HAP-1 (cell line): ENCODE data around the gene VAT1L.
"Not testable (repeated sequence)": the region's sequence is repeated elsewhere in the genome, so short reads cannot be mapped to it uniquely, and the experiment has no call there.

Source experiments
- DNase-seq, 2 experiments: peaks; one replicate each; pipeline ENCODE4 v3.0.0-alpha.2; 2016 to 2020; ENCODE audit warnings: low spot score in 2 of 2
- H3K27me3 ChIP-seq: fragments of 250-450 bp; sonication (Bioruptor Pico); 2 replicates; pipeline ENCODE4 v1.5.1; 2020; ENCODE audit warnings: low read depth, mild to moderate bottlenecking, moderate library complexity
- H3K36me3 ChIP-seq: fragments of 250-450 bp; sonication (Bioruptor Pico); replicated peaks from 2 replicates; pipeline ENCODE4 v1.5.1; 2020; ENCODE audit warnings: mild to moderate bottlenecking
- H3K4me1 ChIP-seq: fragments of 250-450 bp; sonication (Bioruptor Pico); 2 replicates; pipeline ENCODE4 v1.5.1; 2020; ENCODE audit warnings: mild to moderate bottlenecking
- H3K4me3 ChIP-seq: fragments of 250-450 bp; sonication (Bioruptor Pico); 2 replicates; pipeline ENCODE4 v1.5.1; 2020; ENCODE audit warnings: mild to moderate bottlenecking, moderate library complexity
- H3K9me3 ChIP-seq: fragments of 250-450 bp; sonication (Bioruptor Pico); 2 replicates; pipeline ENCODE4 v1.5.1; 2020; ENCODE audit warnings: mild to moderate bottlenecking, moderate library complexity
- in situ Hi-C: fragments of 300-500 bp; cut with MboI; formaldehyde crosslinking; loops from 3 replicates; pipeline ENCODE4 v1.14.3; 2020; ENCODE audit warnings: low sequenced_read_pairs, inconsistent platforms, mixed read lengths

VAT1L gene

DNA sequence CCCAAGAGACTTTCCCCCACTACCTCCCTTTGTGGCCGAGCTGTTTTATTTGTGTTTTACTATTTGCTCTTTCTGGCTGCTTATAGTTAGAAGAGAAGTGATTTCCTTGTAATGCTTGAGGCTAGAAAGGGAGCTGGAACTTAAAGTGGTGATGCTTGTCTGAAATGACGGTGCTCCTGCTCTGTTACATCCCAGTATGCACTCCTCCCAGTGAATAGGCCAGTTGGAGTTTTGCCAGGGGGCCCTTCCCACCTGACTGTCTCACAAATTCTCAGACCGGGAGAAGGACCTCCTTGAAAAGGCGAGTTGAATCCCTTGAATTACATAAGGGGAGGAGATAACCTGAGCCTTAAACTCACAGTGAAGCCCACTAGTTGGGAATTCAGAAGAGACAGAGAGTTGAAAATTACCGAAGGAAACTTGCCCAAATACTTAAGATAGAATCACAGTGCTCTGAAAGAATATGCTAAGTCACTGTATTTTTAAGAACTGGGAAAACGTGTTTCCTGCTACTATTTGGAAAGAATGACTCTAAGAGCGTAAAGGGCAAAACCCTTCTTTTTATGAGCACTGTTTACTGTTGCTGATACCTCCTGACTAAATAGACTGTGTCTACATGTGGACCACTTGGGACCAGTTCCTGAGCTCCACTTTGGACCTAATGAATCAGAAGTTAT, 149.2 kb downstream of the VAT1L start:
- Histone ChIP-seq H3K36me3 (no peaks in the 10 kb centered on the region), H3K4me1 (no peaks in the 10 kb centered on the region), H3K4me3 (no peak overlapping the region), H3K9me3 (no peaks in the 10 kb centered on the region), H3K27me3 (no peaks in the 10 kb centered on the region)
- no peak for DNase-seq
- in situ Hi-C loops = no loop called here

GRCh38 chr16:77938913-77939312, 150.5 kb downstream of the VAT1L start:
- no peaks in the 10 kb centered on the region for H3K27me3 ChIP-seq
- no peaks in the 10 kb centered on the region for H3K4me1 ChIP-seq
- in situ Hi-C loops = no loop called here
- H3K9me3 ChIP-seq = no peaks in the 10 kb centered on the region
- no peak for DNase-seq
- H3K4me3 ChIP-seq = no peak overlapping the region
- no peaks in the 10 kb centered on the region for H3K36me3 ChIP-seq

GRCh38 chr16:77939968-77940367, 151.6 kb downstream of the VAT1L start:
- Histone ChIP-seq H3K27me3 (no peaks in the 10 kb centered on the region), H3K4me1 (no peaks in the 10 kb centered on the region), H3K9me3 (no peaks in the 10 kb centered on the region), H3K36me3 (no peaks in the 10 kb centered on the region), H3K4me3 (no peak overlapping the region)
- DNase-seq = no peak
- in situ Hi-C loops = no loop called here

- Histone ChIP-seq H3K4me3 (no peak overlapping the region), H3K4me1 (no peaks in the 10 kb centered on the region), H3K36me3 (no peaks in the 10 kb centered on the region), H3K9me3 (no peaks in the 10 kb centered on the region), H3K27me3 (no peaks in the 10 kb centered on the region)
- in situ Hi-C loops = no loop called here
- no peak for DNase-seq
Observed at GRCh38 chr16:77943801-77944200, 155.4 kb downstream of the VAT1L start.

DNA sequence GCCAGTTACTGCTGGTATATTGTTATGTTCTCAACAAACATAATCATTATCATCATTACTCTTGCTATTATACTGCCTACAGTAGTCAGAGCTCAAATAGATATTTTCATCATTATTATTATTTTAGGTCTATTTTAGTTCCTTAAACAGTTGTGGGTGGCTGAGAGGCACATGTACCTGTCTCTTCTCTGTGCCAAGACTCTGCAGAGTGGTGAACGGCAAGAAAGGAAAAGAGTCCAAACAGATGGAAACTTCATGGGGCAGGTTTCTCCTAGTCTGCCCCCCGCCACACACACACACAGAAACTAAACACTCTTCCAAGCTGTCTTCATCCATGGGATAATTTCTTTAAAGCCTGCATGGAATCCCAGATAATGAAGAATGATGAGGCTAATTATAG, 156.3 kb downstream of the VAT1L start:
- DNase-seq = no peak
- in situ Hi-C loops = no loop called here
- H3K4me3 ChIP-seq = no peak overlapping the region

GRCh38 chr16:77945126-77945525, 156.8 kb downstream of the VAT1L start:
- H3K4me3 ChIP-seq = no peak overlapping the region
- in situ Hi-C loops = no loop called here
- no peaks in the 10 kb centered on the region for H3K4me1 ChIP-seq
- H3K27me3 ChIP-seq = no peaks in the 10 kb centered on the region
- H3K9me3 ChIP-seq = no peaks in the 10 kb centered on the region
- no peak for DNase-seq
- H3K36me3 ChIP-seq = no peaks in the 10 kb centered on the region

More for the DNA sequence above, 156.3 kb downstream of the VAT1L start:
- Histone ChIP-seq H3K27me3 (no peaks in the 10 kb centered on the region), H3K4me1 (no peaks in the 10 kb centered on the region), H3K36me3 (no peaks in the 10 kb centered on the region), H3K9me3 (no peaks in the 10 kb centered on the region)

DNA sequence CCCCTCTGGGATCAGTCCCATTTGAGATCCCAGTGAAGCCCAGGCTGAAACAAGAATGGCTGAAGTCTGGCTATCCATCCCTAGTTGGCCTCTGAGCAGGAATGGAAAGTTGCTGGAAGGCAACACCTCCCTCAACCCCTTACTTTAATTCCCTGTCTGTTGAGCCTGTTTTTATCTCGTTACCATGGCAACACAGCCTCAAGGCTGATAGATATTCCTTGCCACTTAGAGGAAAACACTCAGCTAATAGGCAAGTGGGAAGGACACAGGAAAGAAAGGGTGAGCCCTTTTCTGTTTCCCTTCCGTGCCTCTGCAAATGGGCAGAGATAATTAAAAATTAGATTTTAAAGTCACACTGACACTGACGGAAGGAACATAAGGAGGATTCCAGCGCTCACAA, 158.5 kb downstream of the VAT1L start:
- Histone ChIP-seq H3K9me3 (no peaks in the 10 kb centered on the region), H3K4me1 (no peaks in the 10 kb centered on the region), H3K36me3 (no peaks in the 10 kb centered on the region), H3K4me3 (no peak overlapping the region), H3K27me3 (no peaks in the 10 kb centered on the region)
- DNase-seq = no peak
- in situ Hi-C loops = no loop called here

DNA sequence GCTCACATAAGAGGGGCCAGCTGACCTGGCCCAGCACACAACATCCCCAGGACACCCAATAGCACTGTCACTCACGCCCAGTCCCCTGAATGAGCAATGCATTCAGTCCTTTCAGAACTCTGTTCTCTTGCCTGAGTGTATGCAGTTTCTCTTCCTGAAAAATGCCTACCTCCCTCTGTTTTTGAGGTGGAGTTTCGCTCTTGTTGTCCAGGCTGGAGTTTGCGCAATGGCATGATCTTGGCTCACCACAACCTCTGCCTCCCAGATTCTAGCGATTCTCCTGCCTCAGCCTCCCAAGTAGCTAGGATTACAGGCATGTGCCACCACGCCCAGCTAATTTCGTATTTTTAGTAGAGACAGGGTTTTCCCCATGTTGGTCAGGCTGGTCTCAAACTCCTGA, 159.2 kb downstream of the VAT1L start:
- H3K4me3 ChIP-seq, H3K36me3 ChIP-seq, H3K4me1 ChIP-seq, DNase-seq, H3K9me3 ChIP-seq, H3K27me3 ChIP-seq, in situ Hi-C loops: not testable (repeated sequence)

DNA sequence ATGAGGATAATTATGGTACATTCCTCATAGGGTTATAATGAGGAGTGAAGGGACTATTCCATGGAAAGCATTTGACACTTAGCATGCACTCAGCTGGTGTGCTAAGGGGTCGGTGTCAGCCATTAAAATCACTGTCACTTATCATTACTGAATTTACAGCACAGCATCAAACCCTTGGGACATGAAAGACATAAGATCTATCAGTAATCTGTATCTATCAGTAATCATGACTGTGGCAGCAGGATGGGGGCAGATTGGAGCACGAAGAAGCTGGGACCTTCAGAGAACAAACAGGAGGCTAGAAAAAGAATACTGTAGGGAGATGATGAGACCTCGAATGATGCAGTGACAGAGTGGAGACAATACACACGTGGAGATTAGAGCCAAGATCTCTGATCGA, 160.5 kb downstream of the VAT1L start:
- Histone ChIP-seq H3K4me3 (no peak overlapping the region), H3K27me3 (no peaks in the 10 kb centered on the region), H3K9me3 (no peaks in the 10 kb centered on the region), H3K4me1 (no peaks in the 10 kb centered on the region), H3K36me3 (no peaks in the 10 kb centered on the region)
- no peak for DNase-seq
- in situ Hi-C loops = no loop called here

DNA sequence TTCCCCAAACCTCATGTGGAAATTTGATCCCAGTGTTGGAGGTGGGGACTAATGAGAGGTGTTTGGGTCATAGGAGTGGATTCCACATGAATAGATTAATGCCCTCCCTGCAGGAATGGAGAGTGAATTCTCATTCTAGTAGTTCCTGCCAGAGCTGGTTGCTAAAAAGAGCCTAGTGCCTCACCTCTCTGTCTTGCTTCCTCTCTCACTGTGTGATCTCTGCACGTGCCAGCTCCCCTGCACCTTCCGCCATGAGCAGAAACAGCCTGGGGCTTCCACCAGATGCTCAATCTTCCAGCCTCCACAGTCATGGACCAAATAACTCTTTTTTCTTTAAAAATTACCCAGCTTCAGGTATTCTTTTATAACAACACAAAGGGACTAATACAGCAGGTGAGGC, 161.1 kb downstream of the VAT1L start:
- H3K27me3 ChIP-seq = no peaks in the 10 kb centered on the region
- no peak overlapping the region for H3K4me3 ChIP-seq
- H3K36me3 ChIP-seq = no peaks in the 10 kb centered on the region
- H3K9me3 ChIP-seq = no peaks in the 10 kb centered on the region
- in situ Hi-C loops = no loop called here
- no peak for DNase-seq
- H3K4me1 ChIP-seq = no peaks in the 10 kb centered on the region

DNA sequence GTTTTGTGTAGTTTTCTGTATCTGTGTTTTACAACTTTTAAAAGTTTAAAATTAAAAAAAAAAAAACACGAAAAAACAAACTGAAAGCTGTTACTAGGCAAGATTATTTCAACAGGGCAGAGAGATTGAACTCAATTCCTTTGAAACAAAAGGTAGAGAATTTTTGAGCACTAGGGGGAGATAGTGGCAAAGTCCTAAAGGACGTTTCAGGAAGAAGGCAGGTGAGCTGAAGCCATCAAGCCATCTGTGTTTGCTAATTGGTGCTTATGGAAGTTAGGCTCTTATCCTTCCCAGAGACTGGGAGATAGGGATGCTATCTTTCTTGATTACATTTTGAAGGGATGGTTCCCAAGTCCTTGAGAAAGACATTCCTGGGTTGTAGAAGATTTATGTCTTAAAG, 163.4 kb downstream of the VAT1L start:
- Histone ChIP-seq H3K4me1 (no peaks in the 10 kb centered on the region), H3K9me3 (no peaks in the 10 kb centered on the region)
- DNase-seq = no peak

GRCh38 chr16:77955127-77955526, 166.8 kb downstream of the VAT1L start:
- H3K27me3 ChIP-seq = no peaks in the 10 kb centered on the region
- H3K4me3 ChIP-seq = no peak overlapping the region
- no peaks in the 10 kb centered on the region for H3K36me3 ChIP-seq
- no peaks in the 10 kb centered on the region for H3K4me1 ChIP-seq
- no peaks in the 10 kb centered on the region for H3K9me3 ChIP-seq
- no peak for DNase-seq
- in situ Hi-C loops = no loop called here

More for the DNA sequence above, 163.4 kb downstream of the VAT1L start:
- no peaks in the 10 kb centered on the region for H3K27me3 ChIP-seq
- in situ Hi-C loops = no loop called here
- H3K4me3 ChIP-seq = no peak overlapping the region
- H3K36me3 ChIP-seq = no peaks in the 10 kb centered on the region

- Histone ChIP-seq H3K27me3 (no peaks in the 10 kb centered on the region), H3K4me1 (no peaks in the 10 kb centered on the region), H3K9me3 (no peaks in the 10 kb centered on the region), H3K36me3 (no peaks in the 10 kb centered on the region), H3K4me3 (no peak overlapping the region)
- in situ Hi-C loops = no loop called here
- no peak for DNase-seq
Observed at GRCh38 chr16:77956231-77956630, 167.9 kb downstream of the VAT1L start.

DNA sequence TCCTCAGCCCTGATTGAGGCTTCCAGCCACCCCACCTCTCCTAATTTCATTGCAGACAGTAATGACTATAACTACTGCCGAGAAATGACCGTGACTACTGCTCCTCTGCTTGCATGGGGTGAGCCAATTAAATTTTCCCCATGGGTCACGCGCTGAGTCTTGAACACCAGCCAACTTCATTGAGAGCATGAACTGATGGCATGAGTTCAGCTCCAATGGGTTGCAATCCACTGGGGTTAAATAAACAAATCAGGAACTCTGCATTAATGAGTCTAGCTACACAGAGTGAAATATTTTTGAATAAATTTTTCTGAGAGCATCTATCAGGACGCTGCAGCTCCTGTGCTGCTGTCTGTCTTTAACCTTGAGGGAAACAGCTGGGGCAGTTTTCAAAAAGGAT, 172.4 kb downstream of the VAT1L start:
- no peak for DNase-seq
- no peaks in the 10 kb centered on the region for H3K4me1 ChIP-seq
- H3K4me3 ChIP-seq = no peak overlapping the region
- H3K9me3 ChIP-seq = no peaks in the 10 kb centered on the region
- H3K36me3 ChIP-seq = no peaks in the 10 kb centered on the region
- H3K27me3 ChIP-seq = no peaks in the 10 kb centered on the region
- in situ Hi-C loops = loop anchor here (10.0 kb wide), 1 partner anchor 726 kb away; no protein-coding TSS in a partner anchor

DNA sequence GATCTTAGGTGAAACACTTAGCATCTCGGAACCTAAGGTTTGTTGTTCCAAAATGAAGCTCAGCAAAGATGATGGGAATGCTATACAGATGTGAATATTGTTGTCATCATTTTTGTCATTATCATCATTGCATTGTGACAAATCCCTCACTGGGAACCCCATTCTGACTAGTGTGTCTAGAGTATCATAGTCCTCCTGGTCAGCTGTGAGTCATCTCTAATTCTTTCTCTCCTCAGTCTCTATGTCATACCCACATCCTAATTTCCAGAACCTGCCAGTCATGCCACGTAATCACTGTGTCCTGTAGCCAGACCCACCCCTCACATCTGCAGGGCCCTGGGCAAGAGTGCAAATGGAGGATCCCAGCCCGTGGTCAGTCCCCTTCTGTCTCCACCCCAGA, 173.4 kb downstream of the VAT1L start:
- H3K9me3 ChIP-seq = no peaks in the 10 kb centered on the region
- no peaks in the 10 kb centered on the region for H3K36me3 ChIP-seq
- H3K27me3 ChIP-seq = no peaks in the 10 kb centered on the region
- H3K4me1 ChIP-seq = no peaks in the 10 kb centered on the region
- in situ Hi-C loops = loop anchor here (10.0 kb wide), 1 partner anchor 727 kb away; no protein-coding TSS in a partner anchor
- no peak for DNase-seq
- H3K4me3 ChIP-seq = no peak overlapping the region
